IPS DF 19.7 (cell line): ENCODE measurements around the gene RNF31.

Experiments
- DNase-seq: peaks from one replicate; pipeline ENCODE4 v3.0.0-alpha.2; 2013; ENCODE audit warnings: low read depth, low spot score

RNF31 gene

GRCh38 chr14:24116128-24116814 is 31.0 kb upstream of the RNF31 start:
- no peak for DNase-seq

DNA sequence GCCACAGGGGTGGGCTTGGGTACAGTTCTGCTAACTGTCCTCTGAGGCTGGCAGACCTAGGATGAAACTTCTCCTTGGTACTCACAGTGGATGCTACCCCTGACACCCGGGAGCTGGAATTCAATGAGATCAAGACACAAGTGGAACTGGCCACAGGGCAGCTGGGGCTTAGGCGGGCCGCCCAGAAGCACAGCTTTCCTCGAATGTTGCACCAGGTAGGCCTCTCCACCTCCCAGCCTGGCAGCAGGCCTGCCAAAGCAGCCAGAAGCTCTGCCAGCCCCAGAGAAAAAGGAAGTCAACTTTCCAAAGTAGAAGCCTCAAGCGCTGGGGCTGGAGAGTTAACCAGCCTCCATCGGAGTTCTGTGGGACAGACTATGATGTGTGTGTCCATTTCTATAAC is 30.1 kb upstream of the RNF31 start:
- no peak for DNase-seq

DNA sequence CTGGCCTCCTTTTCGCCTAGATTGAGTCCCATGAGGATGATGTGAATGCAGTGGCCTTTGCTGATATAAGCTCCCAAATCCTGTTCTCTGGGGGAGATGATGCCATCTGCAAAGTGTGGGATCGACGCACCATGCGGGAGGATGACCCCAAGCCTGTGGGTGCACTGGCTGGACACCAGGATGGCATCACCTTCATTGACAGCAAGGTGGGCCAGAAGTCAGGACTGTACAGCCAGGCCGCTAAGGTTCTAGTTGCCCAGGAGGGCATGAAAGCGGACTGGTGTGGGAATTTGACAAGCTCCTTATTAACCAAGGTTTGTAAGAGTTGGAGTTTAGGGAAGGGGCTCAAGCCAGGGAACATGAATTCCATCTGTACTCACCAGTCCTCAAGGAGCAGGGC is 27.6 kb upstream of the RNF31 start:
- DNase-seq, result no peak

DNA sequence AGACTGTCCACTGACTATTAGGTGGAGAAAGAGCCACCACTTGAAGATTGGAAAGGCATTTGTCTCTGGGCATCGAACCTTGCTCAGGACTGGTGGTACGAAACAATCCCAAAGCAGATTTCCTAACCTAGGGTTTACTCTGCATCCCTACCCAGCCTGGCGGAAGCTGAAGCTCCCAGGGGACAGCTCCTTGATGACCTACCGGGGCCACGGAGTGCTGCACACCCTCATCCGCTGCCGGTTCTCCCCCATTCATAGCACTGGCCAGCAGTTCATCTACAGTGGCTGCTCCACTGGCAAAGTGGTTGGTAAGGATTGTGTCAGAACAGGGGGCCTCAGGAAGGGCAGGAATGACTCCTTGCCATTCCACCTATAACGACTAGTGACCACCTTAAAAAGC is 26.1 kb upstream of the RNF31 start:
- DNase-seq, result no peak

DNA sequence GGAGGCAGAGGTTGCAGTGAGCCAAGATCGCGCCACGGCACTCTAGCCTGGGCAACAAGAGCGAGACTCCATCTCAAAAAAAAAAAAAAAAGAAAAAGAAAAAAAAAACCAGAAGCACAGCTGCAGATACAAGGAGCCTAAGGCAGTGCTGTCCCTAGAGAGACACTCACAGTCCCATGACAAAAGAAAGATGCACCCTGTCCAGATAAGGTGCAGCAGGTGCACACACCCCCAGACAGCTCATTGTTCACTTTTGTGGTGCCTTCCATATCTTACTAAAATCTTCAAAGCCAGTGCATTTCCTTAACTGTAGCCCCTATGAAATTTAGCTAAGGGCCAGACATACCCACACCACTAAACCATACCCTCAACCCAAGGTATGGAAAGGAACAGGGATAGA is 24.9 kb upstream of the RNF31 start:
- no peak for DNase-seq

DNA sequence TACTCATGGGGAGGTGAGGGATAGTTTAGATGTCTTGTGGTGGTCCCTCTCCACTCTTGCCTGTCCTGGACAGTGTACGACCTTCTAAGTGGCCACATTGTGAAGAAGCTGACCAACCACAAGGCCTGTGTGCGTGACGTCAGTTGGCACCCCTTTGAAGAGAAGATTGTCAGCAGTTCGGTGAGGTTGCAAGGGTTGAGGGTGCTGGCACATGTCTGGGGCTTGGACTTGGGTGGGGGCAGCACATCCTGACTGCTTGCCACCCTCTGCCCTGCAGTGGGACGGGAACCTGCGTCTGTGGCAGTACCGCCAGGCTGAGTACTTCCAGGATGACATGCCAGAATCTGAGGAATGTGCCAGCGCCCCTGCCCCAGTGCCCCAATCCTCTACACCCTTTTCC is 24.4 kb upstream of the RNF31 start:
- no peak for DNase-seq

- DNase-seq, result no peak
These were observed 23.6 kb upstream of the RNF31 start for GRCh38 chr14:24123424-24124417.

DNA sequence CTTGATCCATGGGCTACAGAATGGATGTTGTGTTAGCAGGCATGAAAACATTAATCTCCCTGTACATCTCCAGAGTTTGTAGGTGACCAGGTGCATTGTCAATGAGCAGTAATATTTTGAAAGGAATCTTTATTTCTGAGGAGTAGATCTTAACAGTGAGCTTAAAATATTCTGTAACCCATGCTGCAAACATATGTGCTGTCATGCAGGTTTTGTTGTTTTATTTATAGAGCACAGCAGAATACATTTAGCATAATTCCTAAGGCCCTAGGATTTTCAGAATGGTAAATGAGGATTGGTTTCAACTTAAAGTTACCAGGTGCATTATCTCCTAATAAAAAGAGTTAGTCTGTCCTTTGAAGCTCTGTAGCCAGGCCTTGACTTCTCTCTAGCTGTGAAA is 20.4 kb upstream of the RNF31 start:
- DNase-seq, result no peak

GRCh38 chr14:24127673-24128072 is 19.6 kb upstream of the RNF31 start:
- DNase-seq, result no peak

DNA sequence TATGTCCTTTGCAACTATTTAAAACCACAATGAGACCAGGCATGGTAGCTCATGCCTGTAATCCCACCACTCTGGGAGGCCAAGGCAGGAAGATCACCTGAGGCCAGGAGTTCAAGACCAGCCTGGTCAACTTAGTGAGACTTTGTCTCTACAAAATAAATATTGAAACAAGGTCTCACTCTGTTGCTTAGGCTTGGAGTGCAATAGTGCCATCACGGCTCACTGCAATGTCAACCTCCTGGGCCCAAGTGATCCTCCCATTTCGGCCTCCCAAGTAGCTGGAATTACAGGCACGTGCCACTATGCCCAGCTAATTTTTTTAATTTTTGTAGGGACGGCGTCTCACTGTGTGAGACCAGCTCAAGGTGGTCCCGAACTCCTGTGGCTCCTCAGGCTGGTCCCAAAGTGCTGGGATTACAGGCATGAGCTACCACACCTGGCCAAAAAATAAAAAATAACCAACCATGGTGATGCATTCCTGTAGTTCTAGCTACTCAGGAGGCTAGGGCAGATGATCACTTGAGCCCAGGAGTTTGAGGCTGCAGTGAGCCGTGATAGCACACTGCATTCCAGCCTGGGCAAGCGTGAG is 17.8 kb upstream of the RNF31 start:
- no peak for DNase-seq

DNA sequence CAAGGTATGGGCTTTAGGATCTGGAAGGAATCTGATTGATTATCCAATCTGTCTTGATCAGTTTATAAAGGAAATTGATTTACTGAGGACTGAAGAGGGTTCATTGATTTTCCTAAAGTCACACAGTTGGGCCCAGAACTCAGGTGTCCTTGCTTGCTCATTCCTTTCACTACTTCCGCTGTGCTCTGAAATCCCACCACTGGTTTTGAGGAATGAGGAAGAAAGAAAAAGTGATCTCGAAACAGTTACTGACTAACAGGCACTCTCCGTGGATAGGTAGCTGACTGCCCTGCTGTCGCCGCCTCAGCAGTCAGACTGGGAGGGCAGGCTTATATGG is 16.9 kb upstream of the RNF31 start, which contains the start of gene FITM1:
Gene FITM1 (plus strand): TSS at position 280 of the 337 bp plus-strand sequence. CDS start 905 bp downstream, outside the sequence.
- DNase-seq, result no peak

DNA sequence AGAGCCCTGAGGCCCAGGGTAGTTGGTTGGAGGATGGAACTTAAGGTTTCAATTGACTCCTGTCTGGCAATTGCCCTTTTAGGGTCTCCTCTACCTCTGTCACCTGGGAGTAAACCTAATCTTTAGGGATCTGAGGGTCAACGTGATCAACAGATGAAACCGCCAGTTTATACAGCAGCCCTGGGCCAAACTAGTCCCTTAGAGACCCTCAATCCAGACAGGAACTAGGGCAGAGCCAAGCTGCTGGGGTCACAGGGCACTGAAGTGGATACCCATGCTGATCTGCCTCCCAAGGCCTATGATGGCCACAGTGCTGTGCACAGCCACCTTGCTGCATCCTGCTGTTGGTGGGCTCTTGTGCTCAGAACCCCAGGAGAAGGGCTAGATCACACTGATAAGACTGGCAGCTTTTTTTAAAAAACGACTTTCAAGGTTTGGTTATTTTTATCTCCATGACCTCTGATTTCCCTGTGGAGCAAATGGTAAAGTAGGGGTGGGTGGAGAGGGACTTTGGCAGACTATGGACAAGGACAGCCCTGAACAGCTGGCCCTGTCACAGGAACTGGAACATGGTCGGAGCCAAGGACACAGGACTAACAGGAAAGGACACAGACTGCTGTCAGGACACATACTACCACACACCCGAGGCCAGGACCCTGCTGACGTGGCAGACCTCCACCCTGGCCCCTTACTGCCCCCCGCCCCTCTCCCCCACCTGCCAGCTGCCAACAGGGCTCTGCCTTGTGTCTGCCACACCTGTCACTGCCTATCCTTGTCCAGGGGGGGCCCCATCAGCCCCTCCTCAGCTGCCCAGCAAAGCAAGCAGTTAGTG is 16.4 kb upstream of the RNF31 start:
- DNase-seq, result no peak

DNA sequence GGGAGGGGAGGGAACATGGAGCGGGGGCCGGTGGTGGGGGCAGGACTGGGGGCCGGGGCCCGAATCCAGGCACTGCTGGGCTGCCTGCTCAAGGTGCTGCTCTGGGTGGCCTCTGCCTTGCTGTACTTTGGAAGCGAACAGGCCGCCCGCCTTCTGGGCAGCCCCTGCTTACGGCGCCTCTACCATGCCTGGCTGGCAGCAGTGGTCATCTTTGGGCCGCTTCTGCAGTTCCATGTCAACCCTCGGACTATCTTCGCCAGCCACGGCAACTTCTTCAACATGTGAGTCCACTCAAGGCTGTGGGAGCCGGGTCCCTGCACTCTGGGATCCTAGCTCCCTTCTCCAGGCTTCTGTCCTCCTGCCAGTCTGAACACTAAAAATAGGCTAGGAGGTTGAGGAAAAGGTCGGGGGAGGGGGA is 15.7 kb upstream of the RNF31 start:
- no peak for DNase-seq

- no peak for DNase-seq
These were observed 15.1 kb upstream of the RNF31 start for GRCh38 chr14:24132061-24132685.

DNA sequence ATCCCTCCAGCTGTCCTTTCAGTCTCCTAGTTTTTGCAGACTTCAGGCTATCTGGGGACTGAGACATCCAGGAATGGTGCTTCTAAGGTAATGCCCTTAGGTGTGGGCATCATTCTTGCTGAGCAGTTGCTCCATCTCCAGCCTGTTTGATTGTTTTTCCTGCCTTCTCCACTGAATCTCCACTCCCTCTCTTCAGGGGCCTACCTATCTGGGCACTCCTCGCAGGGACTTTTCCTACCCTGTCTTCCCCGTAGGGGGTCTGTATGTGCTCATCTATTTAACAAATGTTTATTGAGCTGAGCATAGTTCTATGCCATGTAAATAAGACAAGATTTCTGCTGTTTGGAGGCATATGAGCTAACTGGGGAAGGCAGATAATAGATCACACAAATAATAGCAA is 14.3 kb upstream of the RNF31 start:
- no peak for DNase-seq

DNA sequence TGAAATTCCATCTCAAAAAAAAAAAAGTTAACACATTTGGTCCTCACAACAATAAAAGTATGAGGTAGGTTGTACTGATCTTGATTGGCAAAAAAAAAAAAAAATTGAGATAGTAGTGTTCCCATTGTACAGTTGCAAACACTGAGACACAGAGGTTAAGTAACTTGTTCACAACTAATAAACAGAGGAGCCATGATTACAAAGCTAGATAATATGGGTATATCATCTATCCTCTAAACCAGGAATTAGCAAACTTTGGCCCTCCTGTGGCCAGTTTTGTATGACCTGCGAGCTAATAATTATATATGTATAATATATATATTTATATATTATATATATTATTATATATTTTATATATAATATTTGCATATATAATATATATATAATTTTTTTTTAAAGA is 13.6 kb upstream of the RNF31 start:
- no peak for DNase-seq

GRCh38 chr14:24135584-24135833 is 11.8 kb upstream of the RNF31 start:
- no peak for DNase-seq

- no peak for DNase-seq
These were observed 11.2 kb upstream of the RNF31 start, which contains the start of gene PSME1 for GRCh38 chr14:24135834-24136683. PSME1 (plus strand) TSS chr14:24136194; CDS start chr14:24136263, 69 bp downstream.

DNA sequence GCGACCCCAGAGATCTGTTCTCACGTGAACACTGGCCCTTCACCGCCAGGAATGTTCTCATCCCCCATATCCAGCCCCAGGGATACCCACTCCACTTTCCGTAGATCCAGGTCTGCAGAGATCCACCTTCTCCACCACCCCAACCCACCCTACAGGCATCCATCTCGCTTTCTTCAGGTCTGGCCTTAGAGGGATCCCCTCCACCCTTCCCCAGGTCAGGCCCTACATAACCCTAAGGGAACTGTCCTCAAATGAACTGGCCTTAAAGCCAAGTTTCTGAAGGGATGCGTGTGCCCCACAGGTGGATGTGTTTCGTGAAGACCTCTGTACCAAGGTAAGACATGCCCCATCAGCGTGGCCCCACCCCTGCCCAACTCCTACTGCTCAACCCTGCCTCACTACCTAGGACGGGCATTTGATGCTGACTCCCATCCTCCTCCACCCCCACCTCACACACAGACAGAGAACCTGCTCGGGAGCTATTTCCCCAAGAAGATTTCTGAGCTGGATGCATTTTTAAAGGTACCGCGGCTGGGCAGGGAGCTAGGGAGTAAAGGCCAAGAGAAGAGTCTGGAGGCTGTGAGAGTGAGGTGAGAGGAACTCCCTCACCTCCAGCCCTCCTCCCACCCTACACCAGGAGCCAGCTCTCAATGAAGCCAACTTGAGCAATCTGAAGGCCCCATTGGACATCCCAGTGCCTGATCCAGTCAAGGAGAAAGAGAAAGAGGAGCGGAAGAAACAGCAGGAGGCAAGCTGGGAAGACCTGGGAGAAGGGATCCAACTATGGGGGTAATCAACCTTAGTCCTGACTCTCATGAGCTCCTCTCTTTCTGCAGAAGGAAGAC is 10.4 kb upstream of the RNF31 start:
- DNase-seq, result no peak
